Suppressor macrophage (primary cell): ENCODE results near the gene FCMR.
A peak's percentile ranks its signal among the peaks of the same experiment; 100 is the strongest.
"Not testable (repeated sequence)": the region's sequence is repeated elsewhere in the genome, so short reads cannot be mapped to it uniquely, and the experiment has no call there.

Experiments used
- DNase-seq, 4 experiments: peaks; one replicate each; pipeline ENCODE4 v3.0.0-alpha.2; 2020 to 2022

Gene FCMR

GRCh38 chr1:206872139-206872538 is 49.6 kb downstream of the FCMR start:
- DNase-seq = no peak

- no peak for DNase-seq
Measured at GRCh38 chr1:206868264-206868663, 53.5 kb downstream of the FCMR start.

- no peak for DNase-seq
Measured at GRCh38 chr1:206867716-206868115, 54.0 kb downstream of the FCMR start.

GRCh38 chr1:206867239-206867638 is 54.5 kb downstream of the FCMR start:
- DNase-seq = no peak

GRCh38 chr1:206866062-206866461 is 55.7 kb downstream of the FCMR start:
- no peak for DNase-seq

- peak; percentile 76 to 87 (median 82) for DNase-seq
Measured at GRCh38 chr1:206864939-206865671, 56.6 kb downstream of the FCMR start, which contains the start of gene IL20. IL20 (plus strand) TSS chr1:206865623; CDS start chr1:206865853, 230 bp downstream.

- DNase-seq = no peak
Measured at GRCh38 chr1:206863266-206863665, 58.5 kb downstream of the FCMR start.

GRCh38 chr1:206860165-206860564 is 61.6 kb downstream of the FCMR start:
- DNase-seq = no peak

GRCh38 chr1:206859082-206859521 is 62.6 kb downstream of the FCMR start:
- peak; percentile 61 to 82 (median 73) for DNase-seq

- no peak for DNase-seq
Measured at GRCh38 chr1:206856674-206857464, 64.9 kb downstream of the FCMR start.

GRCh38 chr1:206855859-206856258 is 65.9 kb downstream of the FCMR start:
- peak in 3 of 4 experiments; percentile 36 to 58 (median 57) for DNase-seq

GRCh38 chr1:206854401-206855129 is 67.2 kb downstream of the FCMR start:
- DNase-seq = peak in 3 of 4 experiments; percentile 13 to 24 (median 20)

GRCh38 chr1:206853696-206854095 is 68.0 kb downstream of the FCMR start:
- not testable (repeated sequence) for DNase-seq
